Neural progenitor cell (in vitro differentiated cells): ENCODE data around the gene PTPA. TPM values are rescaled to one million over a fixed set of nuclear protein-coding genes. Genes with fewer than 3 reads are reported as not detected.

Source experiments
- DNase-seq: peaks from one replicate; pipeline ENCODE4 v3.0.0-alpha.2; 2016; ENCODE audit warnings: low spot score
- H2AFZ ChIP-seq: fragments of 200-600 bp; sonication (generic); replicated peaks from 2 replicates; pipeline ENCODE4 v1.6.1; 2016; ENCODE audit warnings: antibody characterized with exemption
- H3F3A ChIP-seq: fragments of 200-600 bp; sonication (generic); 2 replicates; pipeline ENCODE4 v1.6.1; 2016; ENCODE audit warnings: antibody characterized with exemption, low read depth
- H3K27ac ChIP-seq: fragments of 200-600 bp; sonication (generic); 2 replicates; pipeline ENCODE4 v1.5.1; 2016; ENCODE audit warnings: mild to moderate bottlenecking
- H3K27me3 ChIP-seq: fragments of 200-600 bp; sonication (generic); 2 replicates; pipeline ENCODE4 v1.6.1; 2016; ENCODE audit warnings: mild to moderate bottlenecking, moderate library complexity
- H3K36me3 ChIP-seq: fragments of 200-600 bp; sonication (generic); 2 replicates; pipeline ENCODE4 v1.5.1; 2016
- H3K4me1 ChIP-seq: fragments of 200-600 bp; sonication (generic); 2 replicates; pipeline ENCODE4 v1.6.1; 2016; ENCODE audit warnings: mixed run types
- H3K4me2 ChIP-seq: fragments of 200-600 bp; sonication (generic); 2 replicates; pipeline ENCODE4 v1.6.1; 2016
- H3K4me3 ChIP-seq: fragments of 200-600 bp; sonication (generic); 2 replicates; pipeline ENCODE4 v1.5.1; 2016
- H3K79me2 ChIP-seq: fragments of 200-600 bp; sonication (generic); 2 replicates; pipeline ENCODE4 v1.6.1; 2016; ENCODE audit warnings: low read depth
- H3K9ac ChIP-seq: fragments of 200-600 bp; sonication (generic); 2 replicates; pipeline ENCODE4 v1.6.1; 2016
- H3K9me3 ChIP-seq: fragments of 200-600 bp; sonication (generic); 2 replicates; pipeline ENCODE4 v1.5.1; 2016; ENCODE audit warnings: low read depth
- H4K20me1 ChIP-seq: fragments of 200-600 bp; sonication (generic); 2 replicates; pipeline ENCODE4 v1.6.1; 2016; ENCODE audit warnings: low read depth
- H3K27ac Mint-ChIP-seq: 3 replicates; pipeline ENCODE4 v1.8.0; 2021; ENCODE audit warnings: mixed read lengths
- H3K27me3 Mint-ChIP-seq: 2 replicates; pipeline ENCODE4 v1.8.0; 2022; ENCODE audit warnings: low read depth, mild to moderate bottlenecking, inconsistent platforms, moderate library complexity, mixed read lengths; ENCODE audit not compliant: insufficient read depth
- H3K36me3 Mint-ChIP-seq: 3 replicates; pipeline ENCODE4 v1.8.0; 2021; ENCODE audit warnings: mixed read lengths
- H3K4me1 Mint-ChIP-seq: 3 replicates; pipeline ENCODE4 v1.8.0; 2021; ENCODE audit warnings: mixed read lengths
- H3K4me3 Mint-ChIP-seq: 3 replicates; pipeline ENCODE4 v1.8.0; 2021; ENCODE audit warnings: mild to moderate bottlenecking, moderate library complexity, mixed read lengths
- H3K9me3 Mint-ChIP-seq: 3 replicates; pipeline ENCODE4 v1.8.0; 2020; ENCODE audit warnings: mixed read lengths
- EZH2 ChIP-seq: fragments of 200-600 bp; sonication (generic); IDR thresholded peaks from 2 replicates; pipeline ENCODE4 v1.6.1; 2017; ENCODE audit warnings: antibody characterized with exemption, mild to moderate bottlenecking, moderate library complexity
- EZH2phosphoT487 ChIP-seq: fragments of 200-600 bp; sonication (generic); IDR thresholded peaks from 2 replicates; pipeline ENCODE4 v1.6.1; 2017; ENCODE audit warnings: antibody characterized with exemption
- total RNA-seq: library from RNA; depleted of rRNA; stranded (reverse); fragments of >200 nt; gene quantifications from 2 replicates; pipeline ENCODE4 v1.2.3, GENCODE V29; 2015; ENCODE audit warnings: low replicate concordance
- TF ChIP-seq, protein P1 (sequence below): fragments of 200-600 bp; sonication (generic); IDR thresholded peaks from 2 replicates; pipeline ENCODE4 v1.5.1; 2017; ENCODE audit warnings: antibody characterized with exemption, mild to moderate bottlenecking

Gene PTPA
- total RNA-seq, 1 donor from 2014 or later: 82.4 TPM

- no peak overlapping the region for H3K9ac ChIP-seq
- H3K79me2 ChIP-seq: no peaks in the 10 kb centered on the region
- H2AFZ ChIP-seq: no peak overlapping the region
- no peaks in the 10 kb centered on the region for H3F3A ChIP-seq
- Mint-ChIP-seq H3K4me1 (peaks cover 4% of the 10 kb centered on the region), H3K36me3 (peaks cover 4% of the 10 kb centered on the region), H3K27me3 (peaks cover 7% of the 10 kb centered on the region), H3K27ac (peak overlapping the region; percentile 35), H3K4me3 (no peak overlapping the region), H3K9me3 (no peaks in the 10 kb centered on the region)
- no peak overlapping the region for H3K27ac ChIP-seq
- no peaks in the 10 kb centered on the region for H3K4me1 ChIP-seq
- no peaks in the 10 kb centered on the region for H3K27me3 ChIP-seq
- no peak for TF ChIP-seq EZH2phosphoT487
- TF ChIP-seq, protein P1, sequence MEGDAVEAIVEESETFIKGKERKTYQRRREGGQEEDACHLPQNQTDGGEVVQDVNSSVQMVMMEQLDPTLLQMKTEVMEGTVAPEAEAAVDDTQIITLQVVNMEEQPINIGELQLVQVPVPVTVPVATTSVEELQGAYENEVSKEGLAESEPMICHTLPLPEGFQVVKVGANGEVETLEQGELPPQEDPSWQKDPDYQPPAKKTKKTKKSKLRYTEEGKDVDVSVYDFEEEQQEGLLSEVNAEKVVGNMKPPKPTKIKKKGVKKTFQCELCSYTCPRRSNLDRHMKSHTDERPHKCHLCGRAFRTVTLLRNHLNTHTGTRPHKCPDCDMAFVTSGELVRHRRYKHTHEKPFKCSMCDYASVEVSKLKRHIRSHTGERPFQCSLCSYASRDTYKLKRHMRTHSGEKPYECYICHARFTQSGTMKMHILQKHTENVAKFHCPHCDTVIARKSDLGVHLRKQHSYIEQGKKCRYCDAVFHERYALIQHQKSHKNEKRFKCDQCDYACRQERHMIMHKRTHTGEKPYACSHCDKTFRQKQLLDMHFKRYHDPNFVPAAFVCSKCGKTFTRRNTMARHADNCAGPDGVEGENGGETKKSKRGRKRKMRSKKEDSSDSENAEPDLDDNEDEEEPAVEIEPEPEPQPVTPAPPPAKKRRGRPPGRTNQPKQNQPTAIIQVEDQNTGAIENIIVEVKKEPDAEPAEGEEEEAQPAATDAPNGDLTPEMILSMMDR: no peak
- no peak for TF ChIP-seq EZH2
- H3K36me3 ChIP-seq: no peaks in the 10 kb centered on the region
- DNase-seq: no peak
- H3K4me2 ChIP-seq: no peak overlapping the region
- H4K20me1 ChIP-seq: no peaks in the 10 kb centered on the region
- H3K4me3 ChIP-seq: no peak overlapping the region
- H3K9me3 ChIP-seq: no peaks in the 10 kb centered on the region
Observed at GRCh38 chr9:129101279-129101678, 9.9 kb upstream of the PTPA start.

GRCh38 chr9:129102095-129102525 lies 9.1 kb upstream of the PTPA start:
- Histone ChIP-seq H4K20me1 (no peaks in the 10 kb centered on the region), H3K4me1 (no peaks in the 10 kb centered on the region), H3F3A (no peaks in the 10 kb centered on the region), H3K27me3 (no peaks in the 10 kb centered on the region), H3K4me3 (no peak overlapping the region), H3K36me3 (no peaks in the 10 kb centered on the region), H2AFZ (no peak overlapping the region), H3K27ac (no peak overlapping the region), H3K9ac (no peak overlapping the region), H3K79me2 (no peaks in the 10 kb centered on the region), H3K9me3 (no peaks in the 10 kb centered on the region), H3K4me2 (no peak overlapping the region)
- no peak for TF ChIP-seq EZH2phosphoT487
- TF ChIP-seq, protein P1: no peak
- TF ChIP-seq EZH2: no peak
- Mint-ChIP-seq H3K4me1 (peaks cover 4% of the 10 kb centered on the region), H3K27ac (no peak overlapping the region), H3K4me3 (no peak overlapping the region), H3K27me3 (peaks cover 7% of the 10 kb centered on the region), H3K36me3 (peaks cover 5% of the 10 kb centered on the region), H3K9me3 (no peaks in the 10 kb centered on the region)
- no peak for DNase-seq

GRCh38 chr9:129102791-129103594 lies 8.2 kb upstream of the PTPA start:
- Mint-ChIP-seq H3K36me3 (peaks cover 2% of the 10 kb centered on the region), H3K9me3 (no peaks in the 10 kb centered on the region), H3K4me3 (no peak overlapping the region), H3K27ac (no peak overlapping the region), H3K27me3 (peaks cover 7% of the 10 kb centered on the region), H3K4me1 (peaks cover 4% of the 10 kb centered on the region)
- no peaks in the 10 kb centered on the region for H3K79me2 ChIP-seq
- peak; percentile 79 for DNase-seq
- H3K4me3 ChIP-seq: no peak overlapping the region
- no peak overlapping the region for H3K9ac ChIP-seq
- TF ChIP-seq EZH2: no peak
- TF ChIP-seq, protein P1: peak; percentile 66
- H3K9me3 ChIP-seq: no peaks in the 10 kb centered on the region
- H3K4me2 ChIP-seq: no peak overlapping the region
- H2AFZ ChIP-seq: no peak overlapping the region
- no peak overlapping the region for H3K27ac ChIP-seq
- H3K4me1 ChIP-seq: no peaks in the 10 kb centered on the region
- H3K27me3 ChIP-seq: no peaks in the 10 kb centered on the region
- no peaks in the 10 kb centered on the region for H3F3A ChIP-seq
- no peaks in the 10 kb centered on the region for H4K20me1 ChIP-seq
- no peaks in the 10 kb centered on the region for H3K36me3 ChIP-seq
